HG03571 (cell line): ENCODE measurements around the gene WNT8A.
"Not testable (repeated sequence)": the region's sequence is repeated elsewhere in the genome, so short reads cannot be mapped to it uniquely, and the experiment has no call there.

Source experiments
- ATAC-seq: cut with Tn5 transposase; IDR thresholded peaks from one replicate; pipeline ENCODE4 v1.9.1; 2021; ENCODE audit not compliant: unreplicated experiment

The WNT8A gene, protein sequence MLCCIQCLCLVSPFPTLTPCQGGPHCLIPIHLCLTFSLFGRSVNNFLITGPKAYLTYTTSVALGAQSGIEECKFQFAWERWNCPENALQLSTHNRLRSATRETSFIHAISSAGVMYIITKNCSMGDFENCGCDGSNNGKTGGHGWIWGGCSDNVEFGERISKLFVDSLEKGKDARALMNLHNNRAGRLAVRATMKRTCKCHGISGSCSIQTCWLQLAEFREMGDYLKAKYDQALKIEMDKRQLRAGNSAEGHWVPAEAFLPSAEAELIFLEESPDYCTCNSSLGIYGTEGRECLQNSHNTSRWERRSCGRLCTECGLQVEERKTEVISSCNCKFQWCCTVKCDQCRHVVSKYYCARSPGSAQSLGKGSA

DNA sequence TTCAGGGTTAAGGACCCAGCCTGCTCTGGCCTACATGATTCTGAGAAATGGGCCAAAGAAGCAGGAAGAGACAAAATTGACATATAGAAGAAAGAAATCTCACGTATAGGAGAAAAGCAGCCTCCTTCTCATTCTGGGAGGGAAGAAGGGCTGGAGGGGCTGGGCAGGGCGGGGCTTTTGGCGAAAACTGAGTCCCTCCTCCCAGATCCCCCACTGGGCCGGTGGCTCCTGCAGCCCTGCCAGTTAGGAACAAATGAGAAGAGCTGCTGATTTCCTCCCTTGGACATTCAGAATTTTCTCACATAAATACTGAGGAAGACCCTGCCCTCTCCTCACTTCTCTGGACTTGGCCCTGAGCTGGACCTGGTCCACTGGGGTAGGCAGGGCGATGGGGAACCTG is at the start of gene WNT8A:
TSS of gene WNT8A (plus strand) at position 332 of the 400 bp plus-strand sequence. CDS start 95 bp downstream, outside the sequence.
- no peak for ATAC-seq

DNA sequence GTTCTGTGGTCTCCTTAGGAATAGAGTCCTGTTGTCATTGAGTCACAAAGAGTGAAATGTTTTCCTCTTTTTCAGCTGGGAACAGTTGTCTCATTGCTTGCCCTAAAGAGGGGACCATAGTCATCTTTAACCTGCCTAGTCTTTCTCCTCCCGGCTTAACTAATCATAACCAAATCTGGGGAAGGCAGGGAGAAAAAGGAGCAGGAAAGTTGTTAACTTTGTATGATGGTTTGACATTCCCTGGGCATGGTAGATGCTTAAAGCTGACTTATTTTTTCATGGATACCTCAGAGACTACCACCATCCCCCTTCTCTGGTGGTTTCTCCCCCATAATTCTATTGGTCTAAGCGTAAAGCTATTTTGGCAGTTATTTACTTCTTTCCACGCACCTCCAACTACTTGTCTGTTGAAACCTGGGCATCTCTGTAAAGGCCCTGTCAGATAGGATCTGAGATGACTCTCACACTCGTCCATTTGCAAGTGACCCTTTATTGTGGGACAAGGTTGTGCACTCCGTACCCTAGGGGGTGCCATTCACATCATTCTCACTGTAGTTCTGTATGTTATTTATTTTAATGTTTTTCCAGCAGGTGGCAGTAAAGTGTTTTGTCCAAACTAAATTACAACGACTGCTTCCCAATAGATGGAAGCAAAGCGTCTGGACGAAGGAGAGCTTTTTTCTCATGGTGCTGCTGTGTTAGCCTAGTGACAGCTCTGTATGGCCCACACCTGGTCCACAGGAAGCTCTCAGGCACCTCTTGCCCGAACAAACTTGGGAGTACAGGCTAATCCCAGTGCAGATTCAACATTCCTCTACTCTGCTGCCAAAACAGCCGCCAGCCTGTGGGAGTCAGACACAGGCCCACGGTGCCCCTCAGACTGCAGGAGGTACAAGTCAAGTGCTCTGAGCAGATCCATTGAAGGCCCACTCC is 48.0 kb upstream of the WNT8A start:
- ATAC-seq: no peak

DNA sequence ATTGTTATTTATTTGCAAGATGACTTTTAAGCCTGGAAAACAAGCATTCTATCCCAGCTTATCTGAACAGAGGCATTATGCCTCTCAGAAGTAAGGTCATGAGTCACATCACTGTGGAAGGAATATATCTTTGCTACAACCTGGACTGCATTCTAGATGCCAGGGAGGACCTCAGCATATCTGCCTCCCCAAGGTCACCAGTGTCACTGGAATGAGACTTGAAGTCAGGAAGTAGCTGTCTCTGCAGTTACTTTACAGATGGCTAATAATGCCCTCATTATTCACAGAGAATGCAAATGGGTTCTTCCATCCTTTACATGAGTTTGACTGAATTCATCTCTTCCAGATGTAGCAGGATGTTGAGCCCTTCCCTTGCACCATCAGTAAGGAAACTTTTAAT is 46.6 kb upstream of the WNT8A start:
- no peak for ATAC-seq

DNA sequence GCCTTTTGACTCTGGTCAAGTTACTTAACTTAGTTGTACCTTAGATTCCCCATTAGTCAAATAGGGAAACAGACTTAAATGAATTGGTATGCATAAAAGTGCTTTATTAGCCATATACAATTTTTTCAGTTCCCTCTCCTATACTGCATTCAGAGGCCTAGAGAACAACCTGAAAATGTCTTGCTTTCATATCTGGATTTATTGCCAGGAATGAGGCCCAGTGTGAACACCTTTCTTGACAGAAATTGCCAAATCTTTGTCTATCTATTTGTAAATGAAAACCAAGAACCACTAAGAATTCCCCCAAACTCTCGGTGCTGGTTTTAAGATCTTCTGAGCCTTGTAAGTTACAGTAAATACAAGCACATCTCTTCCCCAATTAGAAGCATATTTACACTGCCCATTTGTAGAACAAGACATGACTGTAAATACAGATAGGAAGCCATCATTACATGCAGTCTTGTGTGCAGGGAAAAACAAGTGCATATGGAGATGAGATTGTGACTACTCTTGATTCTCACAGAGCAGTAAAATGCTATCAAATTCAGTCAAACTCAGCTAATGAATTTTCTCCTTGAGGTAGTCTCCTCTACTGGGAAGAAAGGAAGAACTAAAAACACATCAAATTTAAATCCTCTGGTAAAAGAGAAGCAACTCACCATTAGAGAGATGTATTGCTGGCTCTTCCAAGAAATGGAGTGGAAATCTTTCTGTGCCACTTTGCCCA is 45.8 kb upstream of the WNT8A start:
- ATAC-seq: no peak

DNA sequence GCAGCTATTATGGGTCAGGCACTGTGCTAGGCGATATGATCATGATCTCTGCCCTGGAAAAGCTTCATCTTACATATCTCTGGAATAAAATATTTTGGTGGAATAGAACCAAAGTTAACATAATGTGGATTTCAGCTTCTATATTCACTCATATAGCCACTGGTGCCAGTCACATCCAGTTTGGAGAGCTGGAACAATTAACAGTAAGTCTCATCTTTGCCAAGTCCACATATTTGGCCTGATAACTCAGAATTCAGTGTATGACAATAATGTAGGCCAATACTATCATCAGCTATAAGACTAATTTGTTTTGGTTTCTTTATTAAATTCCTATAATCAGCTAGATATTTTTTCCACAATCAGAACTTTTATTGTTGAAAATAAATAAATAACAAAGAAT is 45.0 kb upstream of the WNT8A start:
- no peak for ATAC-seq

DNA sequence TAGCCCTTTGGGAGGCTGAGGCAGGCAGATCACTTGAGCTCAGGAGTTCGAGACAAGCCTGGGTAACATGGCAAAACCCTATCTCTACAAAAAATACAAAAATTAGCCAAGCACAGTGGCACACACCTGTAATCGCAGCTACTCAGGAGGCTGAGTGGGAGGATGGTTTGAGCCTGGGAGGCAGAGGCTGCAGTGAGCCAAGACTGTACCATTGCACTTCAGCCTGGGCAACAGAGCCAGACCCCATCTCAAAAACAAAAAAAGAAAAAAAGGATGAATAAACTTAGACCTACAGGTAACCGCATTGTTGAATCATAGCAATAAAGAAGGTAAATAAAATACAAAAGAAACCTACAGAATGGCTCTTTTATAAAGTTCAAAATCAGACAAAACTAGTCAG is 38.5 kb upstream of the WNT8A start:
- ATAC-seq: not testable (repeated sequence)

DNA sequence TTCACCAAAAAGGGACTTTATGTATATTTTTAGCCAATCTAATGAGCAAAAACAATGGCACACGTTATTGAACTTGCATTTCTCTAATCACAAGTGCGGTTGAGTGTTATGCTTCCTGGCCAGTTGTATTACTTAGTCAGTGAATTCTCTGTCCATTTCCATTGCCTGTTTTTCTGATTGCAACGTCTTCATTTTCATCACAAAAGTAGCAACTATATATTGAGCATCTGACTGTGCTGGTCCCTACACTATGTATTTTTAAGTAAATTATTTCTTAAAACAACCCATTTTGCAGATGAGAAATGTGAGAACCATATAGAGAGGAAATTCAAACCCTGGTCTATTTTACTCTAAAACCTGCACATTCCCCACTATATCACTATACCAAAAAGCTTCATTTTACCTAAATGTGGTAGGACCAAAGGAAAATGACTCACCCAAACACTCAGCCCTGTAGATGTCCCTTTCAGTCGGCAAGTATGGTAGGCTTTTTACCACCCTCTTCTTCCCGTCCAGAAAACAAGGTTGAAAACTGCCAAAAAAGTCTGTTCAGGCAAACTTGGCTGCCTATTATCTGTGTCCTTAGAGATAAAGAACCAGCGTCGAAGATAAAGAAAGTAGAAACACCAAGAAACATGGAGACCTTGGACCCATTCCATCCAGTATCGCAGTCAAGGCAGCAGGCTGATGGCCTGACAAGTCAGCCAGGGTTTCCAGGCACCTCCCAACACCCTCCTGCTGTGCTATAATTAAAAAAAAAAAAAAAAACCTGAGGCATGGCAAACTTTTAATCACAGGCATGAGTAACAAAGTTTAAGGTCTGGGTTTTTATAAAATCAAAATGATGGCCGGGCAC is 32.2 kb upstream of the WNT8A start:
- ATAC-seq: no peak

DNA sequence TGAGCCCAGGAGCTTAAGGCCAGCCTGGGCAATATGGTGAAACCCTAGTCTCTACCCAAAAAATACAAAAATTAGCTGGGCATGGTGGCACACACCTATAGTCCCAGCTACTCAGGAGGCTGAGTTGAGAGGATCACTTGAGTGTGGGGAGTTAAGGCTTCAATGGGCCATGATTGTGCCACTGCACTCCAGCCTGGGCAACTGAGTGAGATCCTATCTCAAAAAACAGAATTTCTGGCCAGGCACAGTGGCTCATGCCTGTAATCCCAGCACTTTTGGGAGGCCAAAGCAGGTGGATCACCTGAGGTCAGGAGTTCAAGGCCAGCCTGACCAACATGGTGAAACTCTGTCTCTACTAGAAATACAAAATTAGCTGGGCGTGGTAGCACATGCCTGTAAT is 31.1 kb upstream of the WNT8A start:
- ATAC-seq: not testable (repeated sequence)

DNA sequence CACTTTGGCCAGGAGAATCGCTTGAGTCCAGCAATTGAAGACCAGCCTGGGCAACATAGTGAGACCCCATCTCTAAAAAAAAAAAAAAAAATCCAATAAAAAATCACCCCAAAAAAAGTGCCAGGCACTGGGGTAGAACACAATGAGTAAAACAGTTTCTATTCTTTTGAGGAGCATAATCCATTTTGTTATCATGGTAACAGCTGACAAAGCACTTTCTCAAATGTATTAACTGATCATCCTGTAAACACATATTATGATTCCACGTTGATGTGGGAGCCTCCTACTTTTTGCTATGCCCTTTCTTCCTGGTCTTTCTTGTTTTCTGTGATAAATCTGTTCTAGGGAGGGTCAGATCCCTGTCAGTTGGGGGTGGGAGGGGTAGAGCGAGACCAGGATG is 30.3 kb upstream of the WNT8A start:
- no peak for ATAC-seq

DNA sequence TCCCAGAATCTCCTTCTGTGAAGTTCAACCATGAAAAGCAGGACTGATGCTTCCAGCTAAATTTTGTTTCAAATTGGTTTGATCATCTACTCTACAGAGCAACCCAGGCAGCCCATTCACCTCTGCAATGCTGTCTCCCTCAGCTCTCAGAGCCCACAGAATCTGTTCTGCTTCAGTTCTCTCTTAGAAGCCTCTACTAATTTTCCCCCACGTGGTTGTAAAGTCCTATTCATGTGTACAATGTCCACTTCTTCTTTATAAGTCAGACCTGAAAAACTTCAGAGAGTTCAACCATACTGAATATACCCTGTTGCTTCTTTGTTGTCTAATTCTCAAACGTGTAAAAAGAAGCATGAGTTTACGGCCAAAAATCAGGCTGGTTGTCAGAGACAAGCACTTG is 29.6 kb upstream of the WNT8A start:
- ATAC-seq: no peak

DNA sequence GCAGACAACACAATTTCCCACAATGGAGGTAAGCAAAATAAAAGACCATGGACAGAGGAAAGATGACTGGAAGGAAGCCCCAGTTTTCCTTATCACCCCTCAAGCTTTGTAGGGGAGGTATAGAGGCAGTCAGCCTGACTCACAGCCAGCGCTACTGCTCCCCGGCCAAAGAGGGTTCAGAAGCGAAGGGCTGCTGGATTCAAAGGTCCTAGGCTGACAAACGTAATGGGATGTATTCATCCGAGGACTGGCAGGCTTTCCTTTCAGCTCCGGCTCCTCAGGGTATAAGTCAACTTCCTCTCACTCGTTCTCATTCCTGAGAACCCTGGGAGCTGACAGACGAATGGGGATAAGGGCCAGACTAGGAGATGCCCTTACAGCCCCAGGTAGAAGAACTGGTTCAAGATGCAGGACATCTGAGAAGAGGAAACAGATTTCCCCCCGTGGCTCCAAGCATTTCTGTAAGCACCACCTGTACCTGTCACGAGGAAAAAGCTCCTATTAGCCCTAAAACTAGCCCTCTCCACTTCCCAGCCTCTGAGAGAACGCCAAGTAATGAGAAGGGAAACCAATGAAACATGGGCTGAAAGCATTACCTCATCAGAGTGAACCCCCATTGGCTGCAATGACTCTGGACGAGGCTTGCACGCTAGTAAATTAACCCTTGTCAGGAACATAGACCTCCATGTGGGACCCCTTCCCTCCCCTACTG is 28.8 kb upstream of the WNT8A start:
- ATAC-seq: no peak

DNA sequence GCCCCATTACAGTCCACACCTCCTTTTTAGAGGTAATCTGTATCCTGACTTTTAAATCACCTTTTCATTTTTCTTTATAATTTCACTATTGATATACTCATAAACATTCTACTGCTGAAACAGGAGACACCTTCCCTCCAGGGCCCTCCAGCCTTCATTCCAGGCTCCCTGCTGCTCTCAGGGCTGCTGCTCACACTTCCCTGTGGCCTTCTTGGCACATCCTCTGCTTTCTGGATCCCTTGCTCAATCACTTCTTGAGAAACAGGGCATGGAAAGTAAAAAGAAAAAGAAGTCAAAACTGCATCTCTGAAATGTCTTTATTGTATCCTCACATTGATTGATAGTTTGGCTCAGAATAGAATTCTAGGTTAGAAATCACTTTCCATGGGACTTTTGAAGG is 19.3 kb upstream of the WNT8A start:
- ATAC-seq: no peak

DNA sequence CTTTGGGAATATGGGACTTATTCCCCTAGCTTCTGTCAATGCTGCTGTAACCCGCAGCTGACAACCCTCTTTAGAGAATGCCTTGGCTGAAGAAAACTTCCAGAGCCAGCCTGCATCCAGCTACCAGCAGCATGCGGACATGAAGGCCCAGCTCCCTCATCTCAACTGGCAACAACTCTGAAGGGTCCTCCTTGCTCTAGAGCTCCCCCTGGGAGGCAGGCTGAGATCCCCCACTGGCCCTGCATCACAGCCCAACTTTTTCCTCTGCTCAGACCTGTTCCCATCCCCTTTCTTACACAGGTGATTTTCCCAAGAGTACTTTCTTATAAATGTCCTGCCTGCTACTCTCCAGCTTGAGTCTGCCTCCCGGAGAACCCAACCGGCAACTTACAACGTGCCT is 18.7 kb upstream of the WNT8A start:
- ATAC-seq: no peak

DNA sequence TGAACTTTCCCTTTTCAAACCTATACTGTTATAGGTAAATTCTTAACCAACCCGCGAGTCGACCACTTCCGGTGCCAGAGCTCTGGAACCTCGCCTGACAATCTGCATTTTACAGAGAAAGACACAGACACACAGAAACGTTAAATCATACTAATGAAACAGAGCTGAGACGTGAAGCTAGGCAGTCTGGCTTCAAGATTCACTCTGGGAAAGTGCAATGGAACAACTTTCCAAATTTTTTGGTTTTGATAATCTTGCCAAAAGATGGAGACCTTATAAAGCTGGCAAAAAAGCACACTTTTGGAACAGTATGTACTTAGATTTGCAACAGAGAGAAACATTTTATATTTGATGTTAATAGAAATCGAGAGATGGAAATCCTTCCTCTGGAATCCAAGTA is 15.9 kb upstream of the WNT8A start:
- no peak for ATAC-seq

DNA sequence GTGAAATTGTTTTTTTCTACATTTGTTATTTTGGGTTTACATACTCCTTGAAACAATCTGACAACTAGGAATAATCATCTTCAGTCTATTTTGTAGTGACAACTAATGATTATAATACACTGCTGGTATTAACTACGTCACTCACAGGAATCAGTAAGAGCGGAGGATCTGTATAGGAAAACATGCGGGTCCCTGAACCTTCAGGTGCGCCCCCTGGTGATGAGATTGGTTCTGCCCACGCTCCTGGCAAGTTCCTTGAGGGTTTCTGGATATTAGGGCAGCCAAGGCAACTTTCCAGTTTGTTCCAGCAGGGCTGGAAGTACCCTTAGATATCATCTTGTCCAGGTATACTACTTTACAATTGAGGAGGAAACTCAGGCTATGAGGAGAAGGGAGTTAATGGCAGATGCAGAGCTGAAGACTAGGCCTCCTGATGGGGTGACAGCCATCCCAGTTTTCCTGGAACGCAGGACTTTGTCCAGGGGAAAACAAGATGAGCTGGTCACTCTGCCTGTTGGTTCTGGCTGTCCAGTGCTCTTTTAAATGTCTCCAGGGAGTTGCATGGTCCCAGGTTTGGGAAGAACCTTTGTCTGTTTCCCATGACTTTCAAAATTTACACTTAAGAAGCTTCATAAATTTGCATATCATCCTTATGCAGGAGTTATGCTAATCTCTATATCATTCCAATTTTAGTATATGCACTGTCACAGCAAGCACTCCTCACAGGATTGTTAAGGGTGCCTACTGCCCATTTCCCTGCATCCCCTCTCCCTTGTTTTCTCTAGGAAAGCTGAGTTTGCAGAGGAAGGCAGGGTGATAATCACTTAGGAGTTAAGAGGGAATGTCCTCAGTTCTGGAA is 14.9 kb upstream of the WNT8A start:
- ATAC-seq: no peak

DNA sequence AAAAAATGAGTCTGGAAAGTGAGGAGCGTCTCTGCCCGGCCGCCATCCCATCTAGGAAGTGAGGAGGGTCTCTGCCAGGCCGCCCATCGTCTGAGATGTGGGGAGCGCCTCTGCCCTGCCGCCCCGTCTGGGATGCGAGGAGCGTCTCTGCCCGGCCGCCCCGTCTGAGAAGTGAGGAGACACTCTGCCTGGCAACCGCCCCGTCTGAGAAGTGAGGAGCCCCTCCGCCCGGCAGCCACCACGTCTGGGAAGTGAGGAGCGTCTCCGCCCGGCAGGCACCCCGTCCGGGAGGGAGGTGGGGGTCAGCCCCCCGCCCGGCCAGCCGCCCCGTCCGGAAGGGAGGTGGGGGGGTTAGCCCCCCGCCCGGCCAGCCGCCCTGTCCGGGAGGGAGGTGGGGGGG is 13.8 kb upstream of the WNT8A start:
- not testable (repeated sequence) for ATAC-seq

DNA sequence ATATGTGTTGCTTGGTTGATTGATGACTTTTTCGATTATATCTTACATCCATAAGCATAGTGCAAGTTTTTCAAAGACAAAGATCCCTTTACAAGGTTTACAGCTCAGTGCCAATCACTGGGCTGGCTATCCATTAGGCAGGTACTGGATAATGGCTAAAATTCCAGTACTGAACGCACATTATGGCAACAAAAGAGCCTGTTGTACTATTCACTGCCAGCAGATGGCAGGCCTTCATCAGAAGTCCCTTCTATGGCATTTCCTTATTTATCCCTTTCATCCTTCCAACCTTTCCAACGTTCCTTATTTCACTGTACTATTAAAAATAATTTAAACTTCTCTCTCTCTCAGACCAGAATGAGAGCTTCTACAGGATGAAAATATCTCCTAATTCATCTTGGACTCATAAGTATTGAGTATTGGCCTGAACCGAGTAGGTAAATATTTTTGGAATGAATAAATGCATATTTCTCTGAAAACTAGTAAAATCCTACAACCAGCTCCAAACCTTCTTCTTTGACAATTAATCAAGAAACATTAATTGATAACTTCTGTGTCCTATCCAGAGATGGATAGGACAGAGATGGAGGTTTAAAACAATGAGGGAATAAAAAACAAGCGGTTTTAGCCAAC is 6.7 kb upstream of the WNT8A start:
- no peak for ATAC-seq

DNA sequence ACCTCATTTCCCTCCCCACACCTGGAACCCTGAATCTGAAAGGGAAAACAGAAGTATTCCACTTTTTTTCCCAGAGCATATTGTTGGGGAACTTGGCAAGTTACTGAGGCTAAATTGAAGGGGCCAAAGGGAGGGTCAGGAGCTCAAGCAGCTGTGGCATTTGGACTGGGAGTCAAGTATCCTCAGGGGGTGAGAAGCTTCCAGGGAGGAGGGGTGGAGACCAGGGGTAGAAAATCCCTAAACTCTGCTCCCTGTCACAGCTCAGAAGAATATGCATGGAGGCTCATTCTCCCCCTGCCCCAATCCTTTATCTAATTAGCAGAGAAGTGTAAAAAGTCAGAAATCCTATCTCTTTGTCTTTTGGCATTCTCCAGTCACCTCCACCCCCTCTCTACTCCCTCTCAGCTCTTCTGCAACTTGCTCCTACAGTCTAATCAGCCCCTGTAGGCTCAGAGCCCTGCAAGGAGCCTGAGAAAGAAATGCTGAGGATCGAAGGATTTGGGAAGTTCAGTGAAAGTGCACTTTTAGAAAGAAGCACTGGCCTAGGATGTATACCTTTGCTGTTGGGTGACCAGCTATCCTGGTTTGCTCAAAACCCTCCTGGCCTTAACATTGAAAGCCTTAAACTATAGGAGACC is 5.7 kb upstream of the WNT8A start:
- ATAC-seq: no peak
